ENCODE data around the gene CDADC1. TPM values are rescaled to one million over a fixed set of nuclear protein-coding genes. Genes with fewer than 3 reads are reported as not detected.
A peak's percentile ranks its signal among the peaks of the same experiment; 100 is the strongest.

Gene CDADC1
- total and polyA plus RNA-seq, 2 of the 13 experiments (the other 11 are each of a cell fraction or from before 2014, with no cell fraction given), result 2.4 to 9.0 TPM

- TF ChIP-seq ZNF563 (CRISPR knock-in tag; IDR thresholded peaks at IDR 0.05), result no peak
- TF ChIP-seq ZBTB33 (CRISPR knock-in tag; IDR thresholded peaks at IDR 0.05), result no peak
- no peak for TF ChIP-seq RBFOX2 (IDR thresholded peaks at IDR 0.05; ENCODE audit: low read depth, low read length)
- no peak for TF ChIP-seq ZBED4 (CRISPR knock-in tag; IDR thresholded peaks at IDR 0.05; ENCODE audit: borderline replicate concordance)
- peak; percentile 33; the same call in 1 of the 2 replicates for TF ChIP-seq ZNF143 (CRISPR knock-in tag; IDR thresholded peaks at IDR 0.05)
- peak; percentile 35; the same call in 1 of the 2 replicates for TF ChIP-seq ZFP91 (CRISPR knock-in tag; IDR thresholded peaks at IDR 0.05; ENCODE audit: borderline replicate concordance)
- no peak for TF ChIP-seq ZNF609 (CRISPR knock-in tag; IDR thresholded peaks at IDR 0.05; ENCODE audit: borderline replicate concordance)
- no peak for TF ChIP-seq NBN (conservative IDR thresholded peaks at IDR 0.05)
- no peak for TF ChIP-seq ZNF768 (CRISPR knock-in tag; IDR thresholded peaks at IDR 0.05)
- no peak for TF ChIP-seq PHB2 (IDR thresholded peaks at IDR 0.05; ENCODE audit: partially characterized antibody)
- TF ChIP-seq ARID5B (CRISPR knock-in tag; IDR thresholded peaks at IDR 0.05), result peak; percentile 22; the same call in 1 of the 2 replicates
Measured at GRCh38 chr13:49300739-49301589, 53.2 kb downstream of the CDADC1 start (continued).

Measured in HepG2 (cell line).